ENCODE results near the gene RTEL1. TPM values are rescaled to one million over a fixed set of nuclear protein-coding genes. Genes with fewer than 3 reads are reported as not detected.

The RTEL1 gene
- total RNA-seq, 4 donors from 2014 or later: 14.1 to 87.4 (median 54.2) TPM

DNA sequence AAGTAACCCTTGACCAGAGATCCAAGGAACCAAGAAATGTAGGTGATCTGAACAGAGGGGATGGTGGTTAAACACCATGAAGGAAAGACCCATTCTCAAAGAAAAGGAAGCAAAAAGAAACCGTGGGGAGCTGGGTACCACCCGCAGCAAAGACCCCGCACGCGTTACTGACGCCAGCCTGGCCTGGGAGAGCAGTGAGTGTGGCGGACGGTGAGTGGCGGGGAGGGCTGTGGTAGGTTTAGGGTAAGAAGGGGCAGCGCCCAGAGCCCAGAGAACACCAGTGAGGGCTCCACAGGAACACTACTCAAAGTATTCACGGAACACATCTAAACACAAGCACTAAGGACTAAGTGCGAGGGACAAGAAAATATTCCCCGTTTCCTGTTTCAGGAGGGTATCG lies 35.4 kb upstream of the RTEL1 start:
- no peak for DNase-seq
- 95 to 96% methylated on average over 14 of the region's 14 CpGs for WGBS, 2 donors
- Histone ChIP-seq H3K9me3 (no peaks in the 10 kb centered on the region), H3K4me3 (replicated peaks in 1 of 3) (no peak overlapping the region), H3K27me3 (no peaks in the 10 kb centered on the region), H3K4me1 (peaks cover 49 to 61% of the 10 kb centered on the region in 2 donors), H3K36me3 (no peaks in the 10 kb centered on the region), H3K27ac (peak overlapping the region in 2 of 3 donors; percentile 89)
- TF ChIP-seq, protein P1, sequence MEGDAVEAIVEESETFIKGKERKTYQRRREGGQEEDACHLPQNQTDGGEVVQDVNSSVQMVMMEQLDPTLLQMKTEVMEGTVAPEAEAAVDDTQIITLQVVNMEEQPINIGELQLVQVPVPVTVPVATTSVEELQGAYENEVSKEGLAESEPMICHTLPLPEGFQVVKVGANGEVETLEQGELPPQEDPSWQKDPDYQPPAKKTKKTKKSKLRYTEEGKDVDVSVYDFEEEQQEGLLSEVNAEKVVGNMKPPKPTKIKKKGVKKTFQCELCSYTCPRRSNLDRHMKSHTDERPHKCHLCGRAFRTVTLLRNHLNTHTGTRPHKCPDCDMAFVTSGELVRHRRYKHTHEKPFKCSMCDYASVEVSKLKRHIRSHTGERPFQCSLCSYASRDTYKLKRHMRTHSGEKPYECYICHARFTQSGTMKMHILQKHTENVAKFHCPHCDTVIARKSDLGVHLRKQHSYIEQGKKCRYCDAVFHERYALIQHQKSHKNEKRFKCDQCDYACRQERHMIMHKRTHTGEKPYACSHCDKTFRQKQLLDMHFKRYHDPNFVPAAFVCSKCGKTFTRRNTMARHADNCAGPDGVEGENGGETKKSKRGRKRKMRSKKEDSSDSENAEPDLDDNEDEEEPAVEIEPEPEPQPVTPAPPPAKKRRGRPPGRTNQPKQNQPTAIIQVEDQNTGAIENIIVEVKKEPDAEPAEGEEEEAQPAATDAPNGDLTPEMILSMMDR (IDR thresholded peaks at IDR 0.05): no peak
- TF ChIP-seq POLR2A (IDR thresholded peaks at IDR 0.05): no peak
- intact Hi-C loops (cut with DNase I): no loop called here

DNA sequence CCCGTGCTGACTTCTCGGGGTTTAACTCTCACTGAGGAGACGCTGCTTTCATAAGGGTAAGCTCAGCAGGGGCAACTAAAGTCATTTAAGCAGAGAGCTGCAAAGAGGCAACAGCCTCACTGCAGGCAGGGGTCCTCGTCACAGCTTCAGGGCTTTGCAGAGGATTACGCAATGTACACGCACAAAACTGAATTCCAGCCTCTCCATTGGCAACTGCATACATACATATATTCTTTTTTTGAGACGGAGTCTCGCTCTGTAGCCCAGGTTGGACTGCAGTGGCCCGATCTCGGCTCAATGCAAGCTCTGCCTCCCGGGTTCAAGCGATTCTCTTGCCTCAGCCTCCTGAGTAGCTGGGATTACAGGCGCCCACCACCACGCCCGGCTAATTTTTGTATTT lies 33.6 kb upstream of the RTEL1 start:
- Histone ChIP-seq H3K27ac (peak overlapping the region in 1 of 3 donors; percentile 96), H3K36me3 (no peaks in the 10 kb centered on the region), H3K4me3 (replicated peaks in 1 of 3) (no peak overlapping the region), H3K27me3 (no peaks in the 10 kb centered on the region), H3K4me1 (peaks cover 42 to 60% of the 10 kb centered on the region in 2 donors), H3K9me3 (no peaks in the 10 kb centered on the region)
- WGBS, 2 donors: 87 to 91% methylated on average over 15 of the region's 15 CpGs
- no peak for DNase-seq
- TF ChIP-seq, protein P1 (IDR thresholded peaks at IDR 0.05): no peak
- no peak for TF ChIP-seq POLR2A (IDR thresholded peaks at IDR 0.05)
- intact Hi-C loops (cut with DNase I): no loop called here

DNA sequence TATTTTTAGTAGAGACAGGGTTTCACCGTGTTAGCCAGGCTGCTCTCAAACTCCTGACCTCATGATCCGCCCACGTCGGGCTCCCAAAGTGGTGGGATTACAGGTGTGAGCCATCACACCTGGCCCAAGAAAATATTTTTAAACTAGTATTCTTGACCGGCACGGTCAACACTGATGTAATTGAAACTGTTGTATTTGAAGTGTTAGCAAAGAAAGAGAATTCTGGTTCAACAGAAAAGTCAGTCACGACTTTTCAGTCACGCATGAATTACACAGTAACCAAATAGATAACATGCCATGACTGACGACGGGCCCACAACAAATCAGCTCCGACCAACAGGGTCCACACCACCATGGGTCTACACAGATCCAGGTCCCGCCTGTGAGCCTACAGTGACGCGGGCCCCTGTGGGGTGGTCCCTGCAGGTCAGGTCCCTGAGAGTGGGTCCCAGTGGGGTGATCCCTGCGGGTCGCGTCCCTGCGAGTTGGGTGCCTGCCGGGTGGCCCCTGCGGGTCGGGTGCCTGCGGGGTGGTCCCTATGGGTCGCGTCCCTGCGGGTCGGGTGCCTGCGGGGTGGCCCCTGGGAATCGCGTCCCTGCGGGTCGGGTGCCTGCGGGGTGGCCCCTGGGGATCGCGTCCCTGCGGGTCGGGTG lies 32.2 kb upstream of the RTEL1 start:
- peak; percentile 61 for DNase-seq
- intact Hi-C loops (cut with DNase I): no loop called here

DNA sequence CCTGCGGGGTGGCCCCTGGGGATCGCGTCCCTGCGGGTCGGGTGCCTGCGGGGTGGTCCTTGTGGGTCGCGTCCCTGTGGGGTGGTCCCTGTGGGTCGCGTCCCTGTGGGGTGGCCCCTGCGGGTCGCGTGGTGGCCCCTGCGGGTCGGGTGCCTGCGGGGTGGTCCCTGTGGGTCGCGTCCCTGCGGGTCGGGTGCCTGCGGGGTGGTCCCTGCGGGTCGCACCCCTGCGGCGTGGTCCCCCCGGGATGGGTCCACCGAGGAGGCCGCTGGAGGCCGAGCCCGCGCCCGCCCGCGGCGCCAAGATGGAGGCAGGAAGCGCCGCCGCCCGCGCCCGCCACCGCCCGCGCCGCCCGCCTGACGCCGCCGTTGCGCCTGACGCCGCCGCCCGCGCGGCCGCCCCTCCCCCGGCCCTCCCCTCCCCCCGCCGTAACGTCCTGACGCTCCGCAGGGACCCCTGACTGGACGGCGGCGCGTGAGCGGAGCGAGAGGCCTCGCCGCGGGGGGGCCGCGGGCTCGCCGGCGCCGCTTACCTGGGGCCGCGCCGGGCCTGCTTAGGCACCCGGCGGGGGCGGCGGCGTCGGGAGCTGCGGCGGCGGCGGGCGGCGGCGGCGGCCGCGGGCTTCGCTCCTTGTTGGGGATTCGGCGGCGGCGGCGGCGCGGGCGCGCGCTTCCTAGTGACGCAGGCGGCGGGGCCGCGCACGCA lies 31.5 kb upstream of the RTEL1 start, which contains the start of gene GMEB2:
Gene GMEB2, minus strand, starts transcription at position 678 of the 705 bp plus-strand sequence. CDS start 7,704 bp downstream, outside the sequence.
- WGBS, 2 donors: no CpG with 5 or more reads among the region's 114 CpGs
- Histone ChIP-seq H3K9me3 (no peaks in the 10 kb centered on the region), H3K4me3 (replicated peaks in 1 of 3) (peak within 1 kb of the TSS; percentile 75 to 91 (median 85)), H3K27me3 (no peaks in the 10 kb centered on the region), H3K27ac (peak within 1 kb of the TSS; percentile 98 to 99 (median 99)), H3K4me1 (peaks cover 38 to 54% of the 10 kb centered on the region in 2 donors), H3K36me3 (no peaks in the 10 kb centered on the region)
- intact Hi-C loops (cut with DNase I): no loop called here
- no peak for DNase-seq
- TF ChIP-seq, protein P1 (IDR thresholded peaks at IDR 0.05): no peak
- TF ChIP-seq POLR2A (IDR thresholded peaks at IDR 0.05): peak; percentile 20 to 67

More for the DNA sequence above, 32.2 kb upstream of the RTEL1 start:
- Histone ChIP-seq H3K4me1 (peaks cover 36 to 55% of the 10 kb centered on the region in 2 donors), H3K4me3 (replicated peaks in 1 of 3) (peak overlapping the region; percentile 20 to 85 (median 75)), H3K36me3 (no peaks in the 10 kb centered on the region), H3K9me3 (no peaks in the 10 kb centered on the region), H3K27ac (peak overlapping the region; percentile 96 to 99 (median 99)), H3K27me3 (no peaks in the 10 kb centered on the region)
- WGBS, 2 donors: 23 to 25% methylated on average over 14 to 17 of the region's 36 CpGs
- peak in 1 of 2 donors; percentile 41 for TF ChIP-seq POLR2A (IDR thresholded peaks at IDR 0.05)
- TF ChIP-seq, protein P1 (IDR thresholded peaks at IDR 0.05): no peak
